ENCODE measurements around the gene HSD17B3.
"Not testable (repeated sequence)": the region's sequence is repeated elsewhere in the genome, so short reads cannot be mapped to it uniquely, and the experiment has no call there.

Gene HSD17B3

GRCh38 chr9:96323169-96323568 is 21.2 kb upstream of the HSD17B3 start:
- DNase-seq (ENCODE audit: low read depth): no peak
- TF ChIP-seq CTCF (IDR thresholded peaks at IDR 0.05; ENCODE audit: low read depth, low read length, missing control alignments): no peak
- H3K4me3 ChIP-seq (ENCODE audit: low read depth, low read length): no peak overlapping the region

GRCh38 chr9:96322736-96323135 is 20.8 kb upstream of the HSD17B3 start:
- DNase-seq (ENCODE audit: low read depth): not testable (repeated sequence)

GRCh38 chr9:96322210-96322609 is 20.2 kb upstream of the HSD17B3 start:
- not testable (repeated sequence) for H3K4me3 ChIP-seq (ENCODE audit: low read depth, low read length); DNase-seq (ENCODE audit: low read depth)

More at GRCh38 chr9:96322736-96323135, 20.8 kb upstream of the HSD17B3 start:
- not testable (repeated sequence) for H3K4me3 ChIP-seq (ENCODE audit: low read depth, low read length)

- TF ChIP-seq CTCF (IDR thresholded peaks at IDR 0.05; ENCODE audit: low read depth, low read length, missing control alignments): no peak
- no peak overlapping the region for H3K4me3 ChIP-seq (ENCODE audit: low read depth, low read length)
- DNase-seq (ENCODE audit: low read depth): no peak
Observed at GRCh38 chr9:96321515-96321914, 19.5 kb upstream of the HSD17B3 start.

GRCh38 chr9:96320749-96321280 is 18.8 kb upstream of the HSD17B3 start:
- no peak for TF ChIP-seq CTCF (IDR thresholded peaks at IDR 0.05; ENCODE audit: low read depth, low read length, missing control alignments)
- no peak overlapping the region for H3K4me3 ChIP-seq (ENCODE audit: low read depth, low read length)
- DNase-seq (ENCODE audit: low read depth): no peak

- no peak for TF ChIP-seq CTCF (IDR thresholded peaks at IDR 0.05; ENCODE audit: low read depth, low read length, missing control alignments)
- no peak overlapping the region for H3K4me3 ChIP-seq (ENCODE audit: low read depth, low read length)
- no peak for DNase-seq (ENCODE audit: low read depth)
Observed at GRCh38 chr9:96318921-96319565, 17.1 kb upstream of the HSD17B3 start.

- no peak overlapping the region for H3K4me3 ChIP-seq (ENCODE audit: low read depth, low read length)
- peak; percentile 76 for TF ChIP-seq CTCF (IDR thresholded peaks at IDR 0.05; ENCODE audit: low read depth, low read length, missing control alignments)
- DNase-seq (ENCODE audit: low read depth): no peak
Observed at GRCh38 chr9:96317335-96317980, 15.5 kb upstream of the HSD17B3 start.

GRCh38 chr9:96309850-96310249 is 7.9 kb upstream of the HSD17B3 start:
- TF ChIP-seq CTCF (IDR thresholded peaks at IDR 0.05; ENCODE audit: low read depth, low read length, missing control alignments): no peak
- H3K4me3 ChIP-seq (ENCODE audit: low read depth, low read length): no peak overlapping the region
- no peak for DNase-seq (ENCODE audit: low read depth)

GRCh38 chr9:96306958-96307357 is 5.0 kb upstream of the HSD17B3 start:
- DNase-seq (ENCODE audit: low read depth); H3K4me3 ChIP-seq (ENCODE audit: low read depth, low read length): not testable (repeated sequence)

Data from GM12864 (cell line).